ENCODE measurements around the gene PLXNA3. TPM values are rescaled to one million over a fixed set of nuclear protein-coding genes. Genes with fewer than 3 reads are reported as not detected.

The PLXNA3 gene
- polyA plus RNA-seq, 3 donors = 0.02 to 10.9 TPM; not detected in 1

GRCh38 chrX:154515966-154516655, 58.0 kb downstream of the PLXNA3 start, which contains the start of gene FAM3A:
Gene FAM3A (minus strand): TSS chrX:154516232. CDS start chrX:154515772, 460 bp downstream.
- intact Hi-C loops (cut with micrococcal nuclease) = loop anchor here in 1 of 2 donors (5.0 kb wide), 1 partner anchor 109 kb away; the partner anchor contains the start of gene DNASE1L1
- H3K27me3 ChIP-seq (ENCODE audit: control insufficient read depth in 2 of 2, insufficient read depth in 2 of 2, low read length in 2 of 2) = no peaks in the 10 kb centered on the region

More at GRCh38 chrX:154515966-154516655, 58.0 kb downstream of the PLXNA3 start, which contains the start of gene FAM3A:
- peak; percentile 77 to 82 (median 81) for DNase-seq
- peaks cover 0 to 26% (median 6%) of the 10 kb centered on the region in 7 donors for H3K9me3 Mint-ChIP-seq
- peak within 1 kb of the TSS; percentile 61 to 81 (median 65) for H3K4me3 ChIP-seq (replicated peaks in 1 of 3; ENCODE audit: low read depth in 2 of 3, low read length in 3 of 3)
- peaks cover 0 to 8% (median 0%) of the 10 kb centered on the region in 3 donors for H3K27me3 Mint-ChIP-seq (ENCODE audit: low read depth in 3 of 3)
- peak within 1 kb of the TSS; percentile 80 for H3K9ac ChIP-seq (ENCODE audit: insufficient read depth, low read length, poor library complexity, severe bottlenecking)
- peaks cover under 1 to 2% of the 10 kb centered on the region in 2 donors for H3K36me3 Mint-ChIP-seq
- H3K27ac ChIP-seq (ENCODE audit: low read depth in 1 of 2, low read length in 2 of 2) = peak within 1 kb of the TSS; percentile 83 to 84
- peaks cover 0 to 10% of the 10 kb centered on the region in 2 donors for H3K9me3 ChIP-seq (replicated peaks in 1 of 2; ENCODE audit: control insufficient read depth in 1 of 2, insufficient read depth in 1 of 2, low read length in 2 of 2)
- H3K4me1 ChIP-seq (ENCODE audit: control insufficient read depth in 1 of 2, insufficient read depth in 2 of 2, low read length in 2 of 2) = peaks cover 13 to 14% of the 10 kb centered on the region in 2 donors
- peaks cover 11% of the 10 kb centered on the region for H3K4me1 Mint-ChIP-seq
- no peaks in the 10 kb centered on the region for H4K20me1 ChIP-seq (ENCODE audit: insufficient read depth, low read length)
- H2AFZ ChIP-seq (ENCODE audit: insufficient read depth, low read depth, low read length, poor library complexity, severe bottlenecking) = peak within 1 kb of the TSS; percentile 61
- H3K36me3 ChIP-seq (replicated peaks in 1 of 2; ENCODE audit: control insufficient read depth in 1 of 2, insufficient read depth in 2 of 2, low read length in 2 of 2) = no peaks in the 10 kb centered on the region
- WGBS (ENCODE audit: insufficient coverage) = under 1% methylated on average over 48 of the region's 59 CpGs
- peak within 1 kb of the TSS; percentile 84 to 88 for H3K4me3 Mint-ChIP-seq
- no peak for TF ChIP-seq CTCF (IDR thresholded peaks at IDR 0.05)
- H3K79me2 ChIP-seq (ENCODE audit: insufficient read depth, low read length) = peaks cover 3% of the 10 kb centered on the region
- H3K4me2 ChIP-seq (replicated peaks; ENCODE audit: extremely low read depth, low read length, poor library complexity, severe bottlenecking) = peak within 1 kb of the TSS; percentile 75
- H3K27ac Mint-ChIP-seq = peak within 1 kb of the TSS; percentile 84 to 96 (median 90)

Data from CD14-positive monocyte (primary cell).